G401 (cell line): ENCODE data around the gene GPC3. TPM values are rescaled to one million over a fixed set of nuclear protein-coding genes. Genes with fewer than 3 reads are reported as not detected.

ENCODE experiments used
- DNase-seq: peaks from one replicate; pipeline ENCODE4 v3.0.0-alpha.2; 2015; ENCODE audit warnings: low spot score
- in situ Hi-C: cut with HindIII; loops from 2 replicates; pipeline ENCODE4 v1.10.0; 2016; ENCODE audit warnings: low sequenced_read_pairs, mixed read lengths
- total RNA-seq: library from RNA; depleted of rRNA; stranded (reverse); fragments of >200 nt; shearing (Covaris generic); gene quantifications from 2 replicates; pipeline ENCODE4 v1.2.3, GENCODE V29; 2014

The GPC3 gene
- total RNA-seq, 1 experiment from 2014 or later: 730 TPM

GRCh38 chrX:133574716-133575115, 410.7 kb downstream of the GPC3 start:
- no peak for DNase-seq
- in situ Hi-C loops: no loop called here

- no peak for DNase-seq
- in situ Hi-C loops: no loop called here
Observed at GRCh38 chrX:133570549-133570948, 414.8 kb downstream of the GPC3 start.

- in situ Hi-C loops: no loop called here
- DNase-seq: no peak
Observed at GRCh38 chrX:133569217-133569616, 416.2 kb downstream of the GPC3 start.

GRCh38 chrX:133568109-133568508, 417.3 kb downstream of the GPC3 start:
- DNase-seq: no peak
- in situ Hi-C loops: no loop called here

GRCh38 chrX:133566876-133567275, 418.5 kb downstream of the GPC3 start:
- DNase-seq: no peak
- in situ Hi-C loops: no loop called here

- no peak for DNase-seq
Observed at GRCh38 chrX:133563705-133564104, 421.7 kb downstream of the GPC3 start.

GRCh38 chrX:133561251-133561650, 424.1 kb downstream of the GPC3 start:
- DNase-seq: no peak
- in situ Hi-C loops: no loop called here

More at GRCh38 chrX:133563705-133564104, 421.7 kb downstream of the GPC3 start:
- in situ Hi-C loops: no loop called here

- no peak for DNase-seq
- in situ Hi-C loops: no loop called here
Observed at GRCh38 chrX:133559909-133560308, 425.5 kb downstream of the GPC3 start.

GRCh38 chrX:133555782-133556458, 429.5 kb downstream of the GPC3 start:
- in situ Hi-C loops: no loop called here
- DNase-seq: no peak

GRCh38 chrX:133550665-133551485, 434.5 kb downstream of the GPC3 start:
- no peak for DNase-seq
- in situ Hi-C loops: no loop called here

GRCh38 chrX:133549295-133549933, 436.0 kb downstream of the GPC3 start:
- no peak for DNase-seq
- in situ Hi-C loops: no loop called here

GRCh38 chrX:133546441-133546840, 439.0 kb downstream of the GPC3 start:
- in situ Hi-C loops: no loop called here
- no peak for DNase-seq

GRCh38 chrX:133544778-133545177, 440.6 kb downstream of the GPC3 start:
- DNase-seq: no peak
- in situ Hi-C loops: no loop called here

- no peak for DNase-seq
Observed at GRCh38 chrX:133544115-133544514, 441.3 kb downstream of the GPC3 start.

GRCh38 chrX:133543654-133544053, 441.7 kb downstream of the GPC3 start:
- in situ Hi-C loops: no loop called here
- DNase-seq: no peak

More at GRCh38 chrX:133544115-133544514, 441.3 kb downstream of the GPC3 start:
- in situ Hi-C loops: no loop called here

- no peak for DNase-seq
- in situ Hi-C loops: no loop called here
Observed at GRCh38 chrX:133542476-133542875, 442.9 kb downstream of the GPC3 start.

GRCh38 chrX:133541021-133541420, 444.4 kb downstream of the GPC3 start:
- no peak for DNase-seq
- in situ Hi-C loops: no loop called here

- DNase-seq: no peak
- in situ Hi-C loops: no loop called here
Observed at GRCh38 chrX:133538148-133538547, 447.2 kb downstream of the GPC3 start.

- DNase-seq: no peak
- in situ Hi-C loops: no loop called here
Observed at GRCh38 chrX:133537142-133537541, 448.3 kb downstream of the GPC3 start.

- in situ Hi-C loops: no loop called here
- DNase-seq: no peak
Observed at GRCh38 chrX:133535066-133535465, 450.3 kb downstream of the GPC3 start.
